NCI-H146 treated with DMSO at 0.1 percent for 48 hours (cell line): ENCODE measurements around the gene UBE2QL1.

Experiments used
- DNase-seq: peaks from one replicate; lab custom pipeline; 2025; ENCODE audit not compliant: unreplicated experiment; lab: John Stamatoyannopoulos, UW

The UBE2QL1 gene

GRCh38 chr5:6495433-6496206, 47.0 kb downstream of the UBE2QL1 start:
- DNase-seq, result no peak

GRCh38 chr5:6496207-6496584, 47.5 kb downstream of the UBE2QL1 start:
- DNase-seq, result no peak

GRCh38 chr5:6496636-6497035, 48.0 kb downstream of the UBE2QL1 start:
- no peak for DNase-seq

- no peak for DNase-seq
These were observed 48.6 kb downstream of the UBE2QL1 start for GRCh38 chr5:6497262-6497661.

GRCh38 chr5:6498968-6499367, 50.3 kb downstream of the UBE2QL1 start:
- DNase-seq, result no peak

- no peak for DNase-seq
These were observed 53.0 kb downstream of the UBE2QL1 start for GRCh38 chr5:6501701-6502100.

GRCh38 chr5:6502421-6502820, 53.8 kb downstream of the UBE2QL1 start:
- no peak for DNase-seq

- no peak for DNase-seq
These were observed 54.7 kb downstream of the UBE2QL1 start for GRCh38 chr5:6503342-6503741.

GRCh38 chr5:6504677-6505415, 56.2 kb downstream of the UBE2QL1 start:
- DNase-seq, result peak; percentile 94

- DNase-seq, result peak; percentile 82
These were observed 56.7 kb downstream of the UBE2QL1 start for GRCh38 chr5:6505416-6505755.

GRCh38 chr5:6505783-6506557, 57.3 kb downstream of the UBE2QL1 start:
- DNase-seq, result no peak

- DNase-seq, result no peak
These were observed 58.0 kb downstream of the UBE2QL1 start for GRCh38 chr5:6506611-6507010.

- DNase-seq, result no peak
These were observed 60.3 kb downstream of the UBE2QL1 start for GRCh38 chr5:6508931-6509330.

GRCh38 chr5:6510132-6510531, 61.5 kb downstream of the UBE2QL1 start:
- DNase-seq, result no peak

- DNase-seq, result no peak
These were observed 62.3 kb downstream of the UBE2QL1 start for GRCh38 chr5:6510973-6511372.

GRCh38 chr5:6515812-6516211, 67.2 kb downstream of the UBE2QL1 start:
- peak; percentile 36 for DNase-seq

- no peak for DNase-seq
These were observed 68.2 kb downstream of the UBE2QL1 start for GRCh38 chr5:6516823-6517222.

- DNase-seq, result no peak
These were observed 68.9 kb downstream of the UBE2QL1 start for GRCh38 chr5:6517510-6517909.

GRCh38 chr5:6518298-6519057, 69.8 kb downstream of the UBE2QL1 start:
- no peak for DNase-seq

GRCh38 chr5:6520201-6520600, 71.5 kb downstream of the UBE2QL1 start:
- no peak for DNase-seq

- no peak for DNase-seq
These were observed 73.7 kb downstream of the UBE2QL1 start for GRCh38 chr5:6522331-6522730.
